ENCODE data around the gene C3orf33.

- no peak for TF ChIP-seq POLR2A (IDR thresholded peaks at IDR 0.05; ENCODE audit: low read length)
- TF ChIP-seq GATA1 (IDR thresholded peaks at IDR 0.05; ENCODE audit: low read depth, low read length) = no peak
Observed at GRCh38 chr3:155807823-155808222, 1.7 kb upstream of the C3orf33 start.

Data from erythroblast (primary cell).